SK-N-SH treated with all-trans-retinoic acid at 6 μM for 48 hours (cell line): ENCODE measurements around the gene MRPL58.
A peak's percentile ranks its signal among the peaks of the same experiment; 100 is the strongest.

Experiments
- ATAC-seq: fragments of 200-7000 bp; cut with Tn5 transposase; 3 replicates; pipeline ENCODE4 v1.9.1; 2020; ENCODE audit warnings: mild to moderate bottlenecking, moderate library complexity
- ARNTL ChIP-seq: fragments of 450-650 bp; formaldehyde crosslinking; IDR thresholded peaks from 2 replicates; pipeline ENCODE4 v1.5.0; 2020; ENCODE audit warnings: low read depth, mild to moderate bottlenecking, moderate library complexity, borderline replicate concordance
- CSDC2 ChIP-seq: fragments of 250-450 bp; sonication (Bioruptor Pico); IDR thresholded peaks from 2 replicates; pipeline ENCODE4 v1.5.0; 2020; ENCODE audit warnings: mild to moderate bottlenecking, moderate library complexity
- CSRNP3 ChIP-seq: fragments of 250-450 bp; sonication (Bioruptor Pico); IDR thresholded peaks from 2 replicates; pipeline ENCODE4 v1.5.1; 2021; ENCODE audit warnings: mild to moderate bottlenecking, moderate library complexity
- ESRRG ChIP-seq: fragments of 250-450 bp; sonication (Bioruptor Pico); IDR thresholded peaks from 2 replicates; pipeline ENCODE4 v1.6.1; 2021; ENCODE audit warnings: mild to moderate bottlenecking
- GLIS3 ChIP-seq: fragments of 250-450 bp; sonication (Bioruptor Pico); IDR thresholded peaks from 2 replicates; pipeline ENCODE4 v1.5.0; 2020; ENCODE audit warnings: mild to moderate bottlenecking, moderate library complexity
- ISL1 ChIP-seq: fragments of 250-450 bp; sonication (Bioruptor Pico); IDR thresholded peaks from 2 replicates; pipeline ENCODE4 v2.1.2; 2022; ENCODE audit warnings: mild to moderate bottlenecking, moderate library complexity
- OSR1 ChIP-seq: fragments of 250-450 bp; sonication (Bioruptor Pico); IDR thresholded peaks from 2 replicates; pipeline ENCODE4 v1.8.0; 2022; ENCODE audit warnings: moderate library complexity, mild to moderate bottlenecking, inconsistent platforms
- PATZ1 ChIP-seq: fragments of 250-450 bp; sonication (Bioruptor Pico); IDR thresholded peaks from 2 replicates; pipeline ENCODE4 v1.8.0; 2020; ENCODE audit warnings: mild to moderate bottlenecking, moderate library complexity, borderline replicate concordance
- PPARA ChIP-seq: fragments of 250-450 bp; sonication (Bioruptor Pico); IDR thresholded peaks from 2 replicates; pipeline ENCODE4 v1.5.0; 2020; ENCODE audit warnings: mild to moderate bottlenecking, borderline replicate concordance
- RARB ChIP-seq: fragments of 250-450 bp; sonication (Bioruptor Pico); IDR thresholded peaks from 2 replicates; pipeline ENCODE4 v1.8.0; 2021; ENCODE audit warnings: mild to moderate bottlenecking, moderate library complexity
- TCF4 ChIP-seq: fragments of 250-450 bp; sonication (Bioruptor Pico); IDR thresholded peaks from 2 replicates; pipeline ENCODE4 v1.8.0; 2021; ENCODE audit warnings: mild to moderate bottlenecking, moderate library complexity, borderline replicate concordance
- TOX ChIP-seq: fragments of 250-450 bp; sonication (Bioruptor Pico); IDR thresholded peaks from 2 replicates; pipeline ENCODE4 v1.8.0; 2021; ENCODE audit warnings: mild to moderate bottlenecking, moderate library complexity, borderline replicate concordance
- TSHZ2 ChIP-seq: fragments of 250-450 bp; sonication (Bioruptor Pico); IDR thresholded peaks from 2 replicates; pipeline ENCODE4 v1.5.0; 2020; ENCODE audit warnings: mild to moderate bottlenecking, moderate library complexity
- ZFP30 ChIP-seq: fragments of 450-650 bp; formaldehyde crosslinking; IDR thresholded peaks from 2 replicates; pipeline ENCODE4 v1.5.0; 2022; ENCODE audit warnings: mild to moderate bottlenecking, moderate library complexity
- ZNF565 ChIP-seq: fragments of 450-650 bp; formaldehyde crosslinking; conservative IDR thresholded peaks from 2 replicates; pipeline ENCODE4 v1.5.0; 2020; ENCODE audit warnings: low read depth, mild to moderate bottlenecking, moderate library complexity
- ZNF70 ChIP-seq: fragments of 450-650 bp; formaldehyde crosslinking; IDR thresholded peaks from 2 replicates; pipeline ENCODE4 v1.5.0; 2020; ENCODE audit warnings: mild to moderate bottlenecking, moderate library complexity

The MRPL58 gene

GRCh38 chr17:75068750-75069149, 56.3 kb downstream of the MRPL58 start:
- TF ChIP-seq TSHZ2 (CRISPR knock-in tag), result no peak
- TF ChIP-seq TOX (CRISPR knock-in tag), result no peak
- no peak for ATAC-seq

- peak; percentile 72 for ATAC-seq
- TF ChIP-seq ZFP30 (CRISPR knock-in tag) (no peak), TOX (CRISPR knock-in tag) (no peak), ARNTL (CRISPR knock-in tag) (no peak), PATZ1 (CRISPR knock-in tag) (no peak), RARB (CRISPR knock-in tag) (no peak), CSRNP3 (CRISPR knock-in tag) (no peak), ZNF70 (CRISPR knock-in tag) (no peak), OSR1 (CRISPR knock-in tag) (no peak), GLIS3 (no peak), PPARA (CRISPR knock-in tag) (no peak), ISL1 (CRISPR knock-in tag) (no peak), TCF4 (CRISPR knock-in tag) (no peak), TSHZ2 (CRISPR knock-in tag) (no peak), ZNF565 (CRISPR knock-in tag) (no peak), CSDC2 (CRISPR knock-in tag) (no peak), ESRRG (CRISPR knock-in tag) (no peak)
- TF ChIP-seq, all 23 proteins: peak for 0
Observed at GRCh38 chr17:75069783-75070182, 57.3 kb downstream of the MRPL58 start.
